Heart right ventricle (tissue), 16 donors: ENCODE measurements around the gene CASP10. TPM values are rescaled to one million over a fixed set of nuclear protein-coding genes. Genes with fewer than 3 reads are reported as not detected.
"Not testable (repeated sequence)": the region's sequence is repeated elsewhere in the genome, so short reads cannot be mapped to it uniquely, and the experiment has no call there.

ENCODE experiments used
- ATAC-seq, 8 donors: fragments of 200-7000 bp; cut with Tn5 transposase; one replicate each; pipeline ENCODE4 v1.9.1; 2020; ENCODE audit warnings: mild to moderate bottlenecking in 8 of 8, moderate library complexity in 8 of 8, moderate number of reproducible peaks in 1 of 8
- DNase-seq, 2 donors: peaks; one replicate each; pipeline ENCODE4 v3.0.0-alpha.2; 2020
- H3K27ac ChIP-seq, 10 donors: fragments of 200-600 bp; sonication (generic) in 2 of 10; one replicate each; pipeline versions ENCODE4 v1.5.0 to v1.8.0; 2020 to 2022; ENCODE audit warnings: mild to moderate bottlenecking in 3 of 10
- H3K27me3 ChIP-seq, 7 donors: fragments of 200-600 bp; one replicate each; pipeline ENCODE4 v1.8.0; 2021 to 2022; ENCODE audit warnings: mild to moderate bottlenecking in 2 of 7
- H3K36me3 ChIP-seq, 9 donors: fragments of 200-600 bp; sonication (generic) in 1 of 9; one replicate each; pipeline versions ENCODE4 v1.5.0 to v1.8.0; 2020 to 2022; ENCODE audit warnings: mild to moderate bottlenecking in 2 of 9
- H3K4me1 ChIP-seq, 9 donors: fragments of 200-600 bp; sonication (generic) in 1 of 9; one replicate each; pipeline versions ENCODE4 v1.5.0 to v1.8.0; 2020 to 2022; ENCODE audit warnings: mild to moderate bottlenecking in 4 of 9
- H3K4me3 ChIP-seq, 10 donors: fragments of 200-600 bp; sonication (generic) in 2 of 10; one replicate each; pipeline versions ENCODE4 v1.5.0 to v1.8.0; 2020 to 2022; ENCODE audit warnings: mild to moderate bottlenecking in 7 of 10, moderate library complexity in 2 of 10
- H3K9me3 ChIP-seq, 11 donors: fragments of 200-600 bp in 10 of 11; sonication (generic) in 2 of 11; one replicate each; pipeline versions ENCODE4 v1.5.0 to v1.8.0; 2013 to 2022; ENCODE audit warnings: mild to moderate bottlenecking in 2 of 11, control low read depth in 1 of 11, moderate library complexity in 1 of 11
- CTCF ChIP-seq, 9 donors: fragments of 200-600 bp; sonication (generic) in 2 of 9; IDR thresholded peaks; one replicate each; pipeline versions ENCODE4 v1.5.0 to v1.8.0; 2021 to 2022; ENCODE audit warnings: antibody characterized with exemption in 9 of 9, mild to moderate bottlenecking in 5 of 9, moderate library complexity in 1 of 9
- WGBS, 2 donors: extraction: QIAGEN DNeasy Blood & Tissue Kit; methylation state at CpG; one replicate each; pipeline ENCODE4 v1.1.7; 2013; ENCODE audit warnings: inconsistent platforms in 1 of 2; 5-methylcytosine and 5-hydroxymethylcytosine counted together
- intact Hi-C, 10 donors: fragments of 100-400 bp; cut with DNase I; formaldehyde crosslinking; loops; one replicate each; pipeline versions ENCODE4 v1.11.1 to v1.14.2; 2022
- polyA plus RNA-seq, 2 donors: library from polyadenylated mRNA; stranded (reverse); fragments of 200-250 nt; gene quantifications; one replicate each; pipeline ENCODE4 v1.2.3, GENCODE V29; 2013
- total RNA-seq, 10 donors: library from RNA; stranded (reverse); fragmentation: NEBNext Ultra II Directional in 3 of 10; extraction: Animal tissue kit (Norgen Biotek cat#: 25700) in 3 of 10; gene quantifications; one replicate each; pipeline versions ENCODE4 v1.2.1 to v1.2.4, GENCODE V29; 2021 to 2023
- donor health status: Arrhythmogenic right ventricular cardiomyopathy.
- donor health status: ischemic (EF 13 %, LVEDD 7.1; RV severe dilation, severe dysfunction).
- donor health status: healthy with polysubstance abuse.
- donor health status: DM: no; HTN: yes; CAD: no.
- donor health status: DM: no; HTN: no; CAD: no.
- donor health status: ischemic (EF 25% LVEDD 6.9; RV normal size, moderate dysfunction).
- donor health status: ischemic (EF 25% LVEDD 5.7; RV mildly dilated, moderate dysfunction).
- donor health status: healthy.
- donor health status: DM: yes; HTN: yes; CAD: no.
- donor health status: Ischemic cardiomyopathy.
- donor health status: ischemic (EF 35%, LVEDD 5.7; RV mildly dilated, moderate dysfunction).
- donor health status: nonischemic (EF 11% LVEDD 7.7; RV severe dilation, severe dysfunction).
- donor health status: DM: yes; HTN: yes; CAD: no.
- donor health status: PGD.
- donor health status: ischemic (EF 29% LVEDD 5.4; RV normal size, mild dysfunction).
- donor health status: nonischemic (EF 23%, LVEDD 6.1; RV moderate dilation, normal function).

The CASP10 gene
- total and polyA plus RNA-seq, 12 donors = 2.0 to 13.2 (median 5.6) TPM

GRCh38 chr2:201137505-201138400 lies 45.2 kb upstream of the CASP10 start:
- Histone ChIP-seq H3K4me1 (peaks cover 15 to 65% (median 59%) of the 10 kb centered on the region in 9 donors), H3K27ac (peak overlapping the region in 5 of 10 donors; percentile 62 to 100 (median 100)), H3K36me3 (peaks cover 9 to 100% (median 63%) of the 10 kb centered on the region in 9 donors)

GRCh38 chr2:201138401-201138970 lies 44.5 kb upstream of the CASP10 start:
- no peak for DNase-seq
- 92 to 95% methylated on average over 15 of the region's 15 CpGs for WGBS, 2 donors

More at GRCh38 chr2:201137505-201138400, 45.2 kb upstream of the CASP10 start:
- Histone ChIP-seq H3K27me3 (no peaks in the 10 kb centered on the region), H3K9me3 (no peaks in the 10 kb centered on the region), H3K4me3 (no peak overlapping the region)
- ATAC-seq (peak in 6 of 8 donors; percentile 15 to 55 (median 22)), DNase-seq (no peak)
- WGBS, 2 donors = 92 to 94% methylated on average over 28 of the region's 28 CpGs
- intact Hi-C loops = no loop called here
- no peak for TF ChIP-seq CTCF (IDR thresholded peaks at IDR 0.05)

GRCh38 chr2:201138986-201139781 lies 43.8 kb upstream of the CASP10 start:
- H3K4me3 ChIP-seq, intact Hi-C loops, H3K9me3 ChIP-seq, ATAC-seq, DNase-seq, H3K27me3 ChIP-seq: not testable (repeated sequence)
- Histone ChIP-seq H3K27ac (peak overlapping the region in 5 of 10 donors; percentile 20 to 51 (median 34)), H3K36me3 (peaks cover 9 to 100% (median 71%) of the 10 kb centered on the region in 9 donors), H3K4me1 (peaks cover 10 to 56% (median 48%) of the 10 kb centered on the region in 9 donors)
- WGBS, 2 donors = 48 to 53% methylated on average over 12 to 13 of the region's 14 CpGs

More at GRCh38 chr2:201138401-201138970, 44.5 kb upstream of the CASP10 start:
- H3K36me3 ChIP-seq = peaks cover 9 to 100% (median 64%) of the 10 kb centered on the region in 9 donors
- no peak overlapping the region for H3K4me3 ChIP-seq
- TF ChIP-seq CTCF (IDR thresholded peaks at IDR 0.05) = no peak
- no peaks in the 10 kb centered on the region for H3K9me3 ChIP-seq
- peaks cover 10 to 57% (median 54%) of the 10 kb centered on the region in 9 donors for H3K4me1 ChIP-seq
- intact Hi-C loops = no loop called here
- no peaks in the 10 kb centered on the region for H3K27me3 ChIP-seq
- H3K27ac ChIP-seq = peak overlapping the region in 3 of 10 donors; percentile 34 to 51 (median 47)
- ATAC-seq = no peak

- intact Hi-C loops = no loop called here
- no peaks in the 10 kb centered on the region for H3K27me3 ChIP-seq
- peak overlapping the region in 4 of 10 donors; percentile 20 to 51 (median 35) for H3K27ac ChIP-seq
- WGBS, 2 donors = 68 to 76% methylated on average over 33 to 34 of the region's 34 CpGs
- peaks cover 10 to 54% (median 41%) of the 10 kb centered on the region in 9 donors for H3K4me1 ChIP-seq
- H3K36me3 ChIP-seq = peaks cover 9 to 100% (median 76%) of the 10 kb centered on the region in 9 donors
- H3K4me3 ChIP-seq = no peak overlapping the region
- no peaks in the 10 kb centered on the region for H3K9me3 ChIP-seq
- DNase-seq = no peak
- TF ChIP-seq CTCF (IDR thresholded peaks at IDR 0.05) = no peak
- no peak for ATAC-seq
Measured at GRCh38 chr2:201139836-201140604, 42.9 kb upstream of the CASP10 start.
